ENCODE measurements around the gene POMT1.
"Not testable (repeated sequence)": the region's sequence is repeated elsewhere in the genome, so short reads cannot be mapped to it uniquely, and the experiment has no call there.

POMT1 gene

GRCh38 chr9:131499254-131499767 lies 3.4 kb upstream of the POMT1 start:
- DNase-seq, result no peak

GRCh38 chr9:131500377-131500776 lies 2.3 kb upstream of the POMT1 start:
- no peak for DNase-seq

GRCh38 chr9:131500939-131501541 lies 1.7 kb upstream of the POMT1 start:
- no peak for DNase-seq

GRCh38 chr9:131503626-131504465 lies 1.1 kb downstream of the POMT1 start:
- no peak for DNase-seq

GRCh38 chr9:131505012-131505411 lies 2.3 kb downstream of the POMT1 start:
- no peak for DNase-seq

DNA sequence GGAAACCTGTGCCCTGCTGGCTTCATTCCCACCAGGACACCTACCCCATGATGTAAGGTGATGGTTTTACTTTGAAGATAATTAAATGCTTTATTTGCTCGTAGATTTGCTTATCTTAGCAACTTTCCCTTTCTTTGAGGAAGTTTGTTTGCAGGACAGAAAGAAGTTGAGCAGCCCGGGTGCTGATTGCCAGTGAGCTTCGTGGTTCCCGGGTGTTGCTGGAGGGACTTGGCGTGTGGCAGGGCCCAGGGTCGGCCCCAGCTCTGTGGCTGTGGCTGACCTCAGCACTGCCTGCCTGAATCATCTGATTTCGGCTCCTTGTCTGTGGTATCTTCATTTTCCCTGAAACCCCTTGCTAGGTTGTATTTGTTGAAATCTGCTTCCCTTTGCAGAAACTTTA lies 8.7 kb downstream of the POMT1 start:
- no peak for DNase-seq

DNA sequence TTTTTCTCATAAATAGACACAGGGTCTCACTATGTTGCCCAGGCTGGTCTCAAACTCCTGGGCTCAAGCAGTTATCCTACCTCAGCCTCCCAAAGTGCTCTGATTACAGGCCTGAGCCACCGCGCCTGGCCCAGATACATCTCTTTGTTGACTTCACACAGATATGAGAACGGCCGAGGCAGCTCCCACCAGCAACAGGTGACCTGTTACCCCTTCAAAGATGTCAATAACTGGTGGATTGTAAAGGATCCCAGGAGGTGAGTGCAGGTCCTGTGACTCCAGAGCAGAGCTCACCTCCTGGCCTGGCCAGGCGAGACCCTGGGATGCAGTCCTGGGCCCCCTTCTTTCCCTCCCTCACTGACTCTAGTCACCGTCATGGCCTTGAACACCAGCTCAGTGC lies 9.2 kb downstream of the POMT1 start:
- DNase-seq, result no peak

DNA sequence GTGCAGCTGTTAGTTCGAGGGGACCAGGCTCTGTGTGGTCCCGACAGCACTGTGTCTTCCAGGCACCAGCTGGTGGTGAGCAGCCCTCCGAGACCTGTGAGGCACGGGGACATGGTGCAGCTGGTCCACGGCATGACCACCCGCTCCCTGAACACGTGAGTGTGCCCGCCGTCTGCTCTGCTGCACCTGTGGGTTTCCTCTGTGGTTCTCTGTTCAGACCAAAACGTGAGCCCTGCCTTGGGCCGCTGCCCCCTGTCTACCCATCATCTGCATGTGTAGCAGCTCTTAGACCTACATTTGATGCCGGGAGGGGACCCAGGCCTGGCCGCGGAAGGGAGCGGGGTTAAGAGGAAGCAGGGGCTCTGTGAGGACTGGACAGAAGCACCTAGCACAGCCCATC lies 10.5 kb downstream of the POMT1 start:
- DNase-seq, result no peak

GRCh38 chr9:131515559-131516031 lies 12.9 kb downstream of the POMT1 start:
- not testable (repeated sequence) for DNase-seq

- no peak for DNase-seq
Observed at GRCh38 chr9:131516100-131516499, 13.4 kb downstream of the POMT1 start.

DNA sequence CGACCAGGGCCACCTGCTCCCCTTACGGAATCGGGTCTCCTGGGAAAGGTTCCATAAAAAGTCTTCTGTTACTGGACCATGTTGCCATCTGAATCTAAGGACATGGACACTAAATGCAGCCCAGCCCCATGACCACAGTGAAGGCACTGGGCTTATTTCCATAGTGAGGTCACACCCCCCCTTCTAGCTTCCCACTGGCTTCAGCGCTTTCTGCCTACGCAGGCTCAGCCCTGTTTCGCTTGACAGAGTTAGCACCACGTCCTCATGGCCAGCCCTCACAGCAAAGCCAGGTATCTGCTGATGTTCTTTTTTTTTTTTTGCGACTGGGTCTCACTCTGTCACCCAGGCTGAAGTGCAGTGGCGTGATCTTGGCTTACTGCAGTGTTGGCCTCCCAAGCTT lies 14.2 kb downstream of the POMT1 start:
- DNase-seq, result no peak

DNA sequence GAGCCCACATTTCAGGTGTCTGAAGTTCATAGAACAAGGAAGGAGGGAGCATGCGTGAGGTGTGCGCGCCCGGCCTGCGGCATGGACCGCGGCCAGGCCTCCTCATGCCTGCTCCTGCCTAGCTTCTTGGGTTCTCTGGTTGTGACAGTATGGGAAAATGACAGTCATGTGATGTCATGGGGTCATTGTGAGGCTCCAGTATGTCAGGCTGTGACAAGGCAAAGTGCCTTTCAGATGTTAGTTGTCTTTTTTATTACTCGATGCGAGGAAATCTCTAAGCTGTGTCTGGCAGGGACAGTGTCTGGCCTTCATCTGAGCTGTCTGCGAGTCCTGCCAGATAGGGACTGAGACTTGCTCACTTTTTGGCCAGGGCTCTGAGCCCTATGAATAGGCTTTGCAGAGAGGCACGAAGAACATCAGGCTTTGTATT lies 15.1 kb downstream of the POMT1 start:
- no peak for DNase-seq

GRCh38 chr9:131518553-131518952 lies 15.8 kb downstream of the POMT1 start:
- no peak for DNase-seq

DNA sequence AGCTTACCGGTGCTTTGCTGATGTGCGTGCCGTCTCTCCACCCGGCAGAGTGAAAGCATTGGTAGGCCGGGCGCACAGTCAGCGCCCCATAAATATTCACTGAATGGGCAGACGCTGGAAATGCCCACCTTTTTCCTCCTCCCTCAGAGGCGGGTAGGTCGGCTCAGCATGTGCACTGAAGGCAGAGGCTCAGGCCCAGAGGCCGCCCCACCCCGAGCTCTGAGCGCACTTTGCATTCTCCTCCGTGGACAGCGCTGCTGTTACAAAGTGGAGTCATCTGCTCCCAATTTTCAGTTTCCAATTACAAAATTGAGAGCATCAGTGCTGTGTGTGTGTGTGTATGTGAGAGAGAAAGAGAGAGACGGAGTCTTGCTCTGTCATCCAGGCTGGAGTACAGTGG lies 17.8 kb downstream of the POMT1 start:
- DNase-seq, result no peak

DNA sequence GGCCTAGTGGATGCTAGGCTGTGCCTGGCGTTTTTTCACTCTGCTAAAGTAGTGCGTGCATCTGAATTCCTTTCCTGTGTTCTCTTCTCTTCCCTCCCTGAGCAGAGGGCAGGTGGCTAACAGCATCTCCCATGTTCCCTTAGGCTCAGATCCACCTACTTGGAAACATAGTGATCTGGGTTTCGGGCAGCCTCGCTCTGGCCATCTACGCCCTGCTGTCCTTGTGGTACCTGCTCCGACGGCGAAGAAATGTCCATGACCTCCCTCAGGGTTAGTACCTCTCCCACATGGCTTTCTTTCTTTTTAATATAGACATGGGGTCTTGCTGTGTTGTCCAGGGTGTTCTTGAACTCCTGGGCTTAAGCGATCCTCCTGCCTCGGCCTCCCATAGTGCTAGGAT lies 18.5 kb downstream of the POMT1 start:
- no peak for DNase-seq

- no peak for DNase-seq
Observed at GRCh38 chr9:131521822-131522221, 19.1 kb downstream of the POMT1 start.

- no peak for DNase-seq
Observed at GRCh38 chr9:131522257-131523085, 19.8 kb downstream of the POMT1 start.

GRCh38 chr9:131523086-131523388 lies 20.3 kb downstream of the POMT1 start:
- no peak for DNase-seq

DNA sequence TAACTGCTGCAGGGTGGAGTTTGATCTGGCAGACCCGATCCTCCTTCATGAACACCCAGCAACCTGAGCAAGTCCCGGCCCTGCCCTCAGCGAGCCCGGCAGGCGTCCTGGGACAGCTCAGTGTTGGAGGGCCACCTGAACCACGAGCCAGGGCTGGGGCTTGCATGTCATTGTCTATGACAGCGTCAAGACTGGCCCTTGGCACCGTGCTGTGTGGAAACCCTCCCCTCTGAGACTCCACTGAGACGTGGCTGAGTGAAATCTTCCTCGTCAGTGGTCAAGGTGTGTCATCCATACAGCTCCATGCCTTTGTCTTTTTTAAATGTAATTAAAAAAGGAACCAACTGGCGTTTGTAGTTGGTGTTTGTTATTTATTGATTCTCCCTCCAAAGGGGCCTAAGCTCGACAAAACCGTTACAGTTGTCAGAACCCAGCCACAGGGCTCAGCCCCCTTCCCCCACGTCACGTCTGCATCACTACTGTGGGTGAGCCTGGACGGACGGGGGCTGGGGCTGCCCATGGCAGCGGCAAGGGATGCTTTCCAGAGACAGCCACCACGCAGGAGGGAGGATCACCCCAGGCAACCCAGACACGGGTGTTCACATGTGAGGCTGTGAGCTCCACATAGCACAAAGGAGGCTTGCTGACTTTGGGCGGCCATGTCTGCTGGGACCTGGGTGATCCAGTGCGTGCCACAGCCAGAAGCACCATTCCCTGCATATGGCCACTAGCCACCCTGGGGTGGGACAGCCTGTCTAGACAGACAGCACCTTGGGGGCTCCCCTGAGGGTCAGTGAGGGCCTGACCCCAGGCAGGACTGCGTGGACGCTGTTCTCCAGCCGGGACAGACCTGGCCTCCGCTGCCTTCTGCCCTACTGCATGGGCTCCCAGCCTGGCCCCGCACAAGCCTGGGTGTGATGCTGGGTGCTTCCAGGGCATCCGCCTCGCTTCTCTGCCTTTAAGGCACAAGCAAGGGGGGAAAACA lies 21.0 kb downstream of the POMT1 start:
- DNase-seq, result no peak

DNA sequence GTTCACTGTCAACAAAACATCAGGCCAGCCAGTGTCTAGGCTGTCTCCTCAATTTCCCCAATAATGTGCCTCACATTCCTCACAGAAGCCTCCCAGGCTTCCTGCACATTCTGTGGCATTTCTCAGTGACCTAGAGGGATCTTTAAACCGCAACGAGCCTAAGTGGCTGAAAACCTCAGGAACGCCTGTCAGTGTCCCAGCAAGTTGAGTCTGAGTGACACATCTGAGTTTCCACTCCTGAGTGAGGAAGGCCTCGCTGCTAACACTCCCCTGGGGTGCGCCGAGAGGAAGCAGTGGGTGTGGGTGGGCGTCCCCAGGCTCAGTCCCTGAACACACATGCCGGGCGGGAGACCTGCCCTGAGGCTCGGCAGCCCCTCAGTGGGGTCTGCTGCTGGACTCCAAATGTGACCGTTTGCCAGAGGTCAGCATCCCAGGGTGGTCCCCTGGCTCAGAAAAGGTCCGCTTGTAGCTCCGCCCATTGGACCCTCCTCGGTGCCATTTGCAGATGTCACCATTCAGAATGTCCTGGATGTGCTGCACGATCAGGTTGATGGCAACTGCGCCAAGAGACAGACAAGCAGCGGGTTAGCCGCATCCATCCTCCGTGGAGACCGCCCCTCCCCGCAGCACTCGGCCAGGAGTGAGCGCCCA lies 22.1 kb downstream of the POMT1 start:
- no peak for DNase-seq

DNA sequence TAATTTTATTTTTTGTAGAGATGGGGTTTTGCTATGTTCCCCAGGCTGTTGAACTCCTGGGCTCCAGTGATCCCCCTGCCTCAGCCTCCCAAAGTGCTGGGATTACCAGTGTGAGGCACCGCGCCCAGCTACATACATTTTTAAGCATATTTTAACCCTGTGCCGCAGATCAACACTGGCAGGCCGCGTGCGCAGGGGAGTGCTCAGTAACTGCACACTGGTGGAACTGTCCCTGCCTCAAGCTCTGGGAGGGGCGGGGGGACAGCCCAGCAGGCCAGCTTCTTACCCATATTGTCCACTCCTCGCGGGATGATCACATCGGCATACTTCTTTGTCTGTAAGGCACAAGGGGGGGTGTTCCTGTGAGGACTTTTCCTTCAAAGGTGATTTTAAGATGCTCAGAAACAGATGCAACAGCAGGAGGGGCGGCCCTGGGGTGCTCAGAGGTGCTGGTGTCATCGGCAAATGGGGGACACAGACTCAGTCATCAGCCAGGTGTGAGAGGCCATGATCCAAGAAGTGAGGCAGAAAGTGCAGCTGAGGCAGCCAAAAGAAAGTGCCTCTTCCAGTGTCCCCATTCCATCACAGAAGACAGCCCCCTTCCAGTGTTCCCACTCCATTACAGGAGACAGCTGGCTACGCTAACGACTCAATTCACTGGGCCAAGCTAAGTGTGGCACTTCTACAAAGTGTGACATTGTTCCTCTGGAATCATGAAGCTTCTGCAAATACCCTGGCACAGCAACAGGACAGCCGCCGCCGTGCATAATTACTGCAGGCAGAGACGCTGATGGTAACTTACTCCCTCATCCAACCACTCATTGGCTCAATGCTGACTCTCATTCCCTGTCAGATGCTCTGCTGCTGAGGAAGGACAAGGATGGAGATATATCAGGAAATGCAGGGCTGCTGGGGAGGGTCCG lies 23.2 kb downstream of the POMT1 start:
- DNase-seq, result no peak

All from SHP77 treated with DMSO at 0.1 percent for 48 hours (cell line).